GM12878 (cell line): ENCODE data around the gene OTOF. TPM values are rescaled to one million over a fixed set of nuclear protein-coding genes. Genes with fewer than 3 reads are reported as not detected.

Experiments used
- ATAC-seq: fragments of 200-7000 bp; cut with Tn5 transposase; 3 replicates; pipeline ENCODE4 v1.9.1; 2020; ENCODE audit warnings: mild to moderate bottlenecking, moderate library complexity
- BruUV-seq: library from RNA; stranded (reverse); fragments of 400-500 nt; replicated peaks from 2 replicates; lab custom pipeline; 2021; lab: Mats Ljungman, UMichigan
- CTCF ChIA-PET: fragments of 300-600 bp; sonication (Branson Sonifier 250); formaldehyde crosslinking; extraction: SDS; loops from one replicate; lab custom pipeline; 2021; ENCODE audit warnings: inconsistent platforms; lab: Yijun Ruan, JAX
- POLR2A ChIA-PET: fragments of 350-600 bp; formaldehyde crosslinking; extraction: SDS; loops from one replicate; lab custom pipeline; 2021; ENCODE audit warnings: inconsistent platforms; lab: Charles Lee
- RAD21 ChIA-PET: fragments of 300-600 bp; sonication (Branson Sonifier 250); formaldehyde crosslinking; loops from one replicate; lab custom pipeline; 2023; ENCODE audit warnings: antibody characterized with exemption; ENCODE audit not compliant: unreplicated experiment; lab: Charles Lee
- SMC1A ChIA-PET: fragments of 300-600 bp; sonication (Branson Sonifier 250); formaldehyde crosslinking; loops from one replicate; lab custom pipeline; 2023; ENCODE audit not compliant: unreplicated experiment, uncharacterized antibody; lab: Charles Lee
- DNase-seq: peaks from one replicate; pipeline ENCODE4 v3.0.0-alpha.2; 2011; ENCODE audit warnings: low read depth, low spot score
- FAIRE-seq: peaks from 3 replicates; lab custom pipeline; 2011; peaks lifted over from hg19 to GRCh38; lab: Jason Lieb, UNC
- H2AFZ ChIP-seq: 2 replicates; pipeline ENCODE4 v1.6.0; 2011; ENCODE audit warnings: low read depth, low read length, control low read depth; ENCODE audit not compliant: control insufficient read depth
- H3K27ac ChIP-seq: 2 replicates; pipeline ENCODE4 v1.5.1; 2011; ENCODE audit warnings: control low read depth; ENCODE audit not compliant: control insufficient read depth, insufficient read depth
- H3K27me3 ChIP-seq, 2 experiments: replicated peaks in 1 of 2; 2 replicates each; pipeline versions ENCODE4 v1.6.0 to v1.6.1; 2011; ENCODE audit warnings: low read length in 1 of 2; ENCODE audit not compliant: control insufficient read depth in 2 of 2, insufficient read depth in 2 of 2
- H3K36me3 ChIP-seq, 2 experiments: 2 replicates each; pipeline ENCODE4 v1.5.1; 2011; ENCODE audit warnings: low read length in 1 of 2; ENCODE audit not compliant: control insufficient read depth in 2 of 2, insufficient read depth in 2 of 2
- H3K4me1 ChIP-seq: 2 replicates; pipeline ENCODE4 v1.6.1; 2011; ENCODE audit warnings: mild to moderate bottlenecking, low read length, moderate library complexity, mixed read lengths; ENCODE audit not compliant: control insufficient read depth, insufficient read depth
- H3K4me2 ChIP-seq: 2 replicates; pipeline ENCODE4 v1.6.0; 2011; ENCODE audit warnings: control low read depth; ENCODE audit not compliant: control insufficient read depth, insufficient read depth
- H3K4me3 ChIP-seq: fragments of 200-600 bp; sonication (generic); 2 replicates; pipeline ENCODE4 v1.5.1; 2016
- H3K79me2 ChIP-seq: 2 replicates; pipeline ENCODE4 v1.6.0; 2011; ENCODE audit warnings: low read length; ENCODE audit not compliant: control insufficient read depth, insufficient read depth
- H3K9ac ChIP-seq: 2 replicates; pipeline ENCODE4 v1.8.0; 2011; ENCODE audit warnings: low read length, control low read depth, mixed read lengths; ENCODE audit not compliant: control insufficient read depth, insufficient read depth
- H3K9me3 ChIP-seq: replicated peaks from 3 replicates; pipeline ENCODE4 v1.5.1; 2011; ENCODE audit warnings: mild to moderate bottlenecking, low read length; ENCODE audit not compliant: control insufficient read depth, insufficient read depth
- H4K20me1 ChIP-seq: 2 replicates; pipeline ENCODE4 v1.6.0; 2011; ENCODE audit not compliant: control insufficient read depth, insufficient read depth
- BHLHE40 ChIP-seq, 2 experiments: fragments of 450-650 bp in 1 of 2; IDR thresholded peaks; 2 replicates each; pipeline ENCODE4 v1.6.1; 2011 to 2017; ENCODE audit warnings: low read depth in 2 of 2, borderline replicate concordance in 1 of 2, improper control_type of control experiment in 1 of 2, low read length in 1 of 2, mild to moderate bottlenecking in 1 of 2
- BMI1 ChIP-seq: fragments of 450-650 bp; IDR thresholded peaks from 2 replicates; pipeline ENCODE4 v1.6.1; 2016; ENCODE audit warnings: mild to moderate bottlenecking, moderate library complexity, borderline replicate concordance
- FOS ChIP-seq: IDR thresholded peaks from 3 replicates; pipeline ENCODE4 v1.6.1; 2011; ENCODE audit warnings: borderline replicate concordance; ENCODE audit not compliant: insufficient read length; ENCODE audit errors: extremely low read depth
- HCFC1 ChIP-seq: fragments of 150-350 bp; IDR thresholded peaks from 2 replicates; pipeline ENCODE4 v1.6.1; 2014; ENCODE audit warnings: low read length
- IKZF1 ChIP-seq: fragments of 450-650 bp; conservative IDR thresholded peaks from 2 replicates; pipeline ENCODE4 v1.6.1; 2017; ENCODE audit warnings: antibody characterized with exemption, mild to moderate bottlenecking
- KAT2A ChIP-seq: conservative IDR thresholded peaks from 2 replicates; pipeline ENCODE4 v1.6.1; 2011; ENCODE audit warnings: low read depth, low read length; ENCODE audit not compliant: control insufficient read depth
- NR2F1 ChIP-seq: fragments of 450-650 bp; conservative IDR thresholded peaks from 2 replicates; pipeline ENCODE4 v1.6.1; 2017; ENCODE audit warnings: mild to moderate bottlenecking
- PAX8 ChIP-seq: fragments of 450-650 bp; IDR thresholded peaks from 2 replicates; pipeline ENCODE4 v1.6.1; 2017; ENCODE audit warnings: mild to moderate bottlenecking, moderate library complexity
- POLR2A ChIP-seq: IDR thresholded peaks from 2 replicates; pipeline ENCODE4 v1.6.1; 2011; ENCODE audit warnings: low read depth, mild to moderate bottlenecking, low read length
- RB1 ChIP-seq: fragments of 450-650 bp; formaldehyde crosslinking; IDR thresholded peaks from 2 replicates; pipeline ENCODE4 v1.6.1; 2017; ENCODE audit warnings: mild to moderate bottlenecking, borderline replicate concordance
- RFX5 ChIP-seq: IDR thresholded peaks from 2 replicates; pipeline ENCODE4 v1.6.1; 2011; ENCODE audit warnings: low read depth, low read length, improper control_type of control experiment
- SP1 ChIP-seq: IDR thresholded peaks from one replicate; pipeline ENCODE4 v1.6.1; 2011; ENCODE audit warnings: low read depth, low read length
- STAT3 ChIP-seq: IDR thresholded peaks from 2 replicates; pipeline ENCODE4 v1.6.1; 2011; ENCODE audit warnings: low read depth, low read length, improper control_type of control experiment
- WGBS: methylation state at CpG from one replicate; pipeline ENCODE4 v1.1.6; 2016; ENCODE audit warnings: low lambda C conversion rate; ENCODE audit not compliant: insufficient replicate concordance, insufficient coverage; ENCODE audit errors: missing lambda C conversion rate; 5-methylcytosine and 5-hydroxymethylcytosine counted together
- in situ Hi-C: fragments of 300-500 bp; cut with MboI; formaldehyde crosslinking; loops from 9 replicates; pipeline ENCODE4 v1.14.3; 2018; ENCODE audit warnings: mixed read lengths
- intact Hi-C: fragments of 100-400 bp; cut with micrococcal nuclease; formaldehyde crosslinking; loops from one replicate; pipeline ENCODE4 v1.14.2; 2022; ENCODE audit not compliant: unreplicated experiment
- polyA plus RNA-seq, 11 experiments: library from polyadenylated mRNA; depleted of rRNA in 4 of 11; unstranded in 6 of 11; stranded (reverse) in 5 of 11; fragments of >200 nt; fragmentation: Nextera tagmentation in 4 of 11; fragmentation: Illumina TruSeq in 1 of 11; extraction: Ambion mirVana in 4 of 11; extraction: Trizol in 1 of 11; gene quantifications; 1 replicate in 1 of 11; 2 replicates in 10 of 11; pipeline versions ENCODE4 v1.2.1 to v1.2.3, GENCODE V29; 2011 to 2016; ENCODE audit warnings: inconsistent platforms in 2 of 11, missing spikeins in 2 of 11, low read depth in 1 of 11
- total RNA-seq, 4 experiments: library from RNA; depleted of rRNA in 3 of 4; stranded (reverse); fragments of >200 nt in 3 of 4; fragmentation: Illumina TruSeq in 1 of 4; extraction: Trizol in 1 of 4; gene quantifications; 2 replicates each; pipeline versions ENCODE4 v1.2.1 to v1.2.3, GENCODE V29; 2013 to 2021
- TF ChIP-seq, protein P1 (sequence below): fragments of 450-650 bp; IDR thresholded peaks from 2 replicates; pipeline ENCODE4 v1.6.1; 2016; ENCODE audit warnings: mild to moderate bottlenecking
- TF ChIP-seq, protein P2 (sequence below): IDR thresholded peaks from 2 replicates; pipeline ENCODE4 v1.6.1; 2012; ENCODE audit warnings: low read depth, low read length, improper control_type of control experiment
- TF ChIP-seq, protein P3 (sequence below): fragments of 450-650 bp; IDR thresholded peaks from 2 replicates; pipeline ENCODE4 v1.6.1; 2014; ENCODE audit warnings: mild to moderate bottlenecking

OTOF gene
- total and polyA plus RNA-seq, 10 of the 15 experiments (the other 5 are each of a cell fraction or from before 2014, with no cell fraction given), result under 0.01 to 0.31 (median 0.07) TPM; not detected in 6

DNA sequence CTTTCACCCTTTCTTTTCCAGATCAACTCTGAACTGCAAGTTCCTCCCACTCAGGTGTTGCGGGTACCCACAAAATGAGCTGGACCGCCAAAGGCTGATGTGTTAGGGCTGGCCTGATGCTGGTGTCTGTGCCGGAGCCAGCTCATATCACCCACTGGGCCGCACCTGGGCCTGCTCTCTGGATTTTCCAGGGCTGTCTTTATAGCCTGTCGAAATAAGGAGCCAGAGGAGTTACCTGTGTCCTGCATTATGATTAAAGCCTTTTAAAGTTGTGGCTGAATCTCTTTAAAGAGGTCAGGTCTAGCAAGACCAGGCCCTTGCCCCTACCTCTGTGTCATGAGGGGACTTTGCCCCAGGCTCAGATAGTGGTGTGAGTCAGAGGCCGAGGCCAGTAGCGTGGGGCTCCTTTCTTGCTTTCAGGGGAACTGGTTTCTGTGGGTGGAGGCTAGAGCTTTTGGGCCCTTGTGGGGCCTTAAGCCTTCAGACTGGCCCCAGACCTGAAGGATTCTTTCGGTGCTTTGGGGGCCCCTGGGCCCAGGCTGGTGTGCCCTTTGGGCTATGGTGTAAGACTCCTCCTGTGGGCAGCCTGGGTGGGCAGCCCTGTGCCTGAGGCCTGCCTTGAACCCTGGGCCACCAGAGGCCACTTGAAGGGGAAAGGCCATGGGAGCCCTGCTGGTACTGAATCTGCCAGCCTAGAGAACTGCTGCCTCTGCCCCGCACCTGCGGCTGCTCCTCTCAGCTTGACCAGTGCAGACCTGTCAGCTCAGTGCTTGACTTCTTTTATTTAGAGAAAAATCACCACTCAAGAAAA, 21.3 kb downstream of the OTOF start:
- RAD21 ChIA-PET, result no interaction called here
- FAIRE-seq (no peak), DNase-seq (no peak), ATAC-seq (peak; percentile 72)
- Histone ChIP-seq H3K79me2 (no peaks in the 10 kb centered on the region), H3K27ac (no peak overlapping the region), H4K20me1 (no peaks in the 10 kb centered on the region), H3K36me3 (no peaks in the 10 kb centered on the region), H3K4me1 (no peaks in the 10 kb centered on the region), H3K9me3 (no peaks in the 10 kb centered on the region), H2AFZ (no peak overlapping the region), H3K4me2 (no peak overlapping the region), H3K27me3 (no peaks in the 10 kb centered on the region), H3K9ac (no peak overlapping the region), H3K4me3 (no peak overlapping the region)
- 54% methylated on average over 10 of the region's 10 CpGs for WGBS
- no TSS peak for BruUV-seq
- TF ChIP-seq, protein P1, sequence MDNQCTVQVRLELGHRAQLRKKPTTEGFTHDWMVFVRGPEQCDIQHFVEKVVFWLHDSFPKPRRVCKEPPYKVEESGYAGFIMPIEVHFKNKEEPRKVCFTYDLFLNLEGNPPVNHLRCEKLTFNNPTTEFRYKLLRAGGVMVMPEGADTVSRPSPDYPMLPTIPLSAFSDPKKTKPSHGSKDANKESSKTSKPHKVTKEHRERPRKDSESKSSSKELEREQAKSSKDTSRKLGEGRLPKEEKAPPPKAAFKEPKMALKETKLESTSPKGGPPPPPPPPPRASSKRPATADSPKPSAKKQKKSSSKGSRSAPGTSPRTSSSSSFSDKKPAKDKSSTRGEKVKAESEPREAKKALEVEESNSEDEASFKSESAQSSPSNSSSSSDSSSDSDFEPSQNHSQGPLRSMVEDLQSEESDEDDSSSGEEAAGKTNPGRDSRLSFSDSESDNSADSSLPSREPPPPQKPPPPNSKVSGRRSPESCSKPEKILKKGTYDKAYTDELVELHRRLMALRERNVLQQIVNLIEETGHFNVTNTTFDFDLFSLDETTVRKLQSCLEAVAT, result no peak
- TF ChIP-seq RFX5 (no peak), SP1 (no peak), BHLHE40 (IDR thresholded peaks at IDR 0.05; ENCODE audit: borderline replicate concordance in 1 of 2, low read depth in 2 of 2, low read length in 1 of 2) (no peak), RB1 (no peak), BMI1 (no peak), PAX8 (no peak), STAT3 (no peak), NR2F1 (no peak), FOS (no peak), IKZF1 (no peak), KAT2A (no peak), HCFC1 (no peak), POLR2A (no peak)
- TF ChIP-seq, protein P2, sequence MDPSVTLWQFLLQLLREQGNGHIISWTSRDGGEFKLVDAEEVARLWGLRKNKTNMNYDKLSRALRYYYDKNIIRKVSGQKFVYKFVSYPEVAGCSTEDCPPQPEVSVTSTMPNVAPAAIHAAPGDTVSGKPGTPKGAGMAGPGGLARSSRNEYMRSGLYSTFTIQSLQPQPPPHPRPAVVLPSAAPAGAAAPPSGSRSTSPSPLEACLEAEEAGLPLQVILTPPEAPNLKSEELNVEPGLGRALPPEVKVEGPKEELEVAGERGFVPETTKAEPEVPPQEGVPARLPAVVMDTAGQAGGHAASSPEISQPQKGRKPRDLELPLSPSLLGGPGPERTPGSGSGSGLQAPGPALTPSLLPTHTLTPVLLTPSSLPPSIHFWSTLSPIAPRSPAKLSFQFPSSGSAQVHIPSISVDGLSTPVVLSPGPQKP, result no peak
- TF ChIP-seq, protein P3, sequence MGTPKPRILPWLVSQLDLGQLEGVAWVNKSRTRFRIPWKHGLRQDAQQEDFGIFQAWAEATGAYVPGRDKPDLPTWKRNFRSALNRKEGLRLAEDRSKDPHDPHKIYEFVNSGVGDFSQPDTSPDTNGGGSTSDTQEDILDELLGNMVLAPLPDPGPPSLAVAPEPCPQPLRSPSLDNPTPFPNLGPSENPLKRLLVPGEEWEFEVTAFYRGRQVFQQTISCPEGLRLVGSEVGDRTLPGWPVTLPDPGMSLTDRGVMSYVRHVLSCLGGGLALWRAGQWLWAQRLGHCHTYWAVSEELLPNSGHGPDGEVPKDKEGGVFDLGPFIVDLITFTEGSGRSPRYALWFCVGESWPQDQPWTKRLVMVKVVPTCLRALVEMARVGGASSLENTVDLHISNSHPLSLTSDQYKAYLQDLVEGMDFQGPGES, result no peak
- in situ Hi-C loops, result no loop called here
- SMC1A ChIA-PET, result no interaction called here
- POLR2A ChIA-PET, result interaction anchor here (0.6 kb wide), 1 partner anchor 14 kb away, joined by 4 read pairs; no protein-coding TSS in a partner anchor
- intact Hi-C loops, result no loop called here
- CTCF ChIA-PET, result no interaction called here
